Measurements from ENCODE around the gene CLCNKB. TPM values are rescaled to one million over a fixed set of nuclear protein-coding genes. Genes with fewer than 3 reads are reported as not detected.

CLCNKB gene
- total RNA-seq, 2 experiments from 2014 or later, result not detected

DNA sequence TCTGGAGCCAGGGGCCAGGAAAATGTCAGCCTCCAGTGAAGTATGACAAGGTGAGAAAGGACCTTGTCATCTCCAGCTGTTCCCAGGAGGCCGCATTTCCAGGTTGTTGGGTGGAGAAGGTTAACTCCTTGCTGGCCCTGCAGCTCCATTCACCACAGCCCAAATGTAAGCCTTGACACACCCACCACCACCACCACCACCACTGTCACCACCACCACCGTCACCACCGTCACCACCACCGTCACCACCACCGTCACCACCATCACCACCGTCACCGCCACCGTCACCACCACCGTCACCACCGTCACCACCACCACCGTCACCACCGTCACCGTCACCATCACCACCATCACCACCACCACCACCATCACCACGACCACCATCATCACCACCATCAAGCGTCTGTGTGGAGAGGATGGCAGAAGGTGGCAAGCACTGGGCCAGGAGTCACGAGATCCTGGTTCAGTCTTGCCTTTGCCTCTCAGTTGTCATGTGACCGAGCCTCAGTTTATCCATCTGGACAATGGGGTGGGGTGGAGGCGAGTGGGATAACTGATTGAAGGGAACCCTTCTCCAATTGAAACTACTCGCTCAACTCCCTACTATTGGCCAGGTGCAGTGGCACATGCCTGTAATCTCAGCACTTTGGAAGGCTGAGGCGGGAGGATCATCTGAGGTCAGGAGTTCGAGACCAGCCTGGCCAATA lies 51.0 kb downstream of the CLCNKB start:
- no peak overlapping the region for H3K27ac Mint-ChIP-seq
- ChIA-PET CTCF (no interaction called here), POLR2A (no interaction called here)
- DNase-seq, result no peak
- H3K4me1 Mint-ChIP-seq (ENCODE audit: low read depth), result no peaks in the 10 kb centered on the region
- H3K9me3 Mint-ChIP-seq, result no peaks in the 10 kb centered on the region
- H3K4me3 Mint-ChIP-seq, result no peak overlapping the region
- Histone ChIP-seq H3K27ac (ENCODE audit: low read depth in 1 of 2, low read length in 2 of 2) (no peak overlapping the region), H3K27me3 (ENCODE audit: control insufficient read depth in 1 of 2, insufficient read depth in 2 of 2, low read length in 2 of 2) (no peaks in the 10 kb centered on the region), H3K9me3 (ENCODE audit: control insufficient read depth in 1 of 2, insufficient read depth in 1 of 2, low read length in 2 of 2) (no peaks in the 10 kb centered on the region), H3K4me3 (ENCODE audit: low read length) (no peak overlapping the region), H3K4me1 (ENCODE audit: insufficient read depth, low read length) (no peaks in the 10 kb centered on the region), H3K36me3 (ENCODE audit: insufficient read depth, low read length) (no peaks in the 10 kb centered on the region)
- H3K36me3 Mint-ChIP-seq (ENCODE audit: low read depth), result no peaks in the 10 kb centered on the region
- intact Hi-C loops (cut with DNase I, micrococcal nuclease), result loop anchor here in 1 of 2 experiments (5.0 kb wide), 1 partner anchor 48 kb away; no protein-coding TSS in a partner anchor
- no peak for ATAC-seq (ENCODE audit: poor library complexity)
- no peaks in the 10 kb centered on the region for H3K27me3 Mint-ChIP-seq
- TF ChIP-seq CTCF (IDR thresholded peaks at IDR 0.05), result no peak

DNA sequence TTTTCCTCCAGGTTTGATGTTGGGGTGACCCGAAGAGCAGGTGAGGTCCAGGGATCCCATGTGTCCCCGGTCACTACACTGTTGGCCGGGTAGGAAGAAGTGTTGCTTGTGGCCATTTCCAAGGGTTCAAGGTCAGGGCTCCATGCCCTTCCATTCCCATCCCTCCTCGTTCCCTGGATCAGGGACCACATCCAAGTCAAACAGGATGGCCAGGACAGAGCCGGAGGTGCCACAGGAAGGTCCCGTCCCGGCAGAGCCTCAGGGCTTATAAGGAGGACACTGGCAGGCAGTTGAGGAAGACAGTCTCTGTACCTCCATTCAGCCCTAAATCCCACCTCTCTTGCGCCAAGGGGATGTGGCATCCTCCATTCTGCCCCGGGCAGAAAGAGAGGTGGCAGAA lies 51.9 kb downstream of the CLCNKB start:
- no peak overlapping the region for H3K4me3 Mint-ChIP-seq
- H3K27me3 Mint-ChIP-seq, result no peaks in the 10 kb centered on the region
- no peak for TF ChIP-seq CTCF (IDR thresholded peaks at IDR 0.05)
- Histone ChIP-seq H3K9me3 (ENCODE audit: control insufficient read depth in 1 of 2, insufficient read depth in 1 of 2, low read length in 2 of 2) (no peaks in the 10 kb centered on the region), H3K36me3 (ENCODE audit: insufficient read depth, low read length) (no peaks in the 10 kb centered on the region), H3K4me1 (ENCODE audit: insufficient read depth, low read length) (no peaks in the 10 kb centered on the region), H3K27ac (ENCODE audit: low read depth in 1 of 2, low read length in 2 of 2) (no peak overlapping the region), H3K4me3 (ENCODE audit: low read length) (no peak overlapping the region), H3K27me3 (ENCODE audit: control insufficient read depth in 1 of 2, insufficient read depth in 2 of 2, low read length in 2 of 2) (no peaks in the 10 kb centered on the region)
- no peaks in the 10 kb centered on the region for H3K4me1 Mint-ChIP-seq (ENCODE audit: low read depth)
- intact Hi-C loops (cut with DNase I, micrococcal nuclease), result loop anchor here in 1 of 2 experiments (5.0 kb wide), 1 partner anchor 47 kb away; no protein-coding TSS in a partner anchor
- DNase-seq (no peak), ATAC-seq (ENCODE audit: poor library complexity) (no peak)
- H3K36me3 Mint-ChIP-seq (ENCODE audit: low read depth), result no peaks in the 10 kb centered on the region
- H3K27ac Mint-ChIP-seq, result no peak overlapping the region
- no peaks in the 10 kb centered on the region for H3K9me3 Mint-ChIP-seq
- ChIA-PET POLR2A (no interaction called here), CTCF (no interaction called here)

- Histone ChIP-seq H3K27ac (ENCODE audit: low read depth in 1 of 2, low read length in 2 of 2) (no peak overlapping the region), H3K4me3 (ENCODE audit: low read length) (no peak overlapping the region), H3K27me3 (ENCODE audit: control insufficient read depth in 1 of 2, insufficient read depth in 2 of 2, low read length in 2 of 2) (no peaks in the 10 kb centered on the region), H3K36me3 (ENCODE audit: insufficient read depth, low read length) (no peaks in the 10 kb centered on the region), H3K9me3 (ENCODE audit: control insufficient read depth in 1 of 2, insufficient read depth in 1 of 2, low read length in 2 of 2) (peaks cover 0 to 3% of the 10 kb centered on the region in 2 experiments), H3K4me1 (ENCODE audit: insufficient read depth, low read length) (no peaks in the 10 kb centered on the region)
- H3K4me3 Mint-ChIP-seq, result no peak overlapping the region
- intact Hi-C loops (cut with DNase I, micrococcal nuclease), result loop anchor here in 1 of 2 experiments (5.0 kb wide), 1 partner anchor 43 kb away; no protein-coding TSS in a partner anchor
- TF ChIP-seq CTCF (IDR thresholded peaks at IDR 0.05), result no peak
- ChIA-PET POLR2A (no interaction called here), CTCF (no interaction called here)
- no peaks in the 10 kb centered on the region for H3K4me1 Mint-ChIP-seq (ENCODE audit: low read depth)
- no peaks in the 10 kb centered on the region for H3K36me3 Mint-ChIP-seq (ENCODE audit: low read depth)
- ATAC-seq (ENCODE audit: poor library complexity) (no peak), DNase-seq (no peak)
- peaks cover 4% of the 10 kb centered on the region for H3K27me3 Mint-ChIP-seq
- peaks cover 2% of the 10 kb centered on the region for H3K9me3 Mint-ChIP-seq
- H3K27ac Mint-ChIP-seq, result no peak overlapping the region
Measured at GRCh38 chr1:16099412-16099811, 55.8 kb downstream of the CLCNKB start.

Measured in CD4-positive, alpha-beta T cell (primary cell).